NCI-H2196 (cell line): ENCODE data around the gene EDEM3.

Experiments used
- DNase-seq: peaks from one replicate; lab custom pipeline; 2025; ENCODE audit not compliant: unreplicated experiment; lab: John Stamatoyannopoulos, UW

EDEM3 gene

DNA sequence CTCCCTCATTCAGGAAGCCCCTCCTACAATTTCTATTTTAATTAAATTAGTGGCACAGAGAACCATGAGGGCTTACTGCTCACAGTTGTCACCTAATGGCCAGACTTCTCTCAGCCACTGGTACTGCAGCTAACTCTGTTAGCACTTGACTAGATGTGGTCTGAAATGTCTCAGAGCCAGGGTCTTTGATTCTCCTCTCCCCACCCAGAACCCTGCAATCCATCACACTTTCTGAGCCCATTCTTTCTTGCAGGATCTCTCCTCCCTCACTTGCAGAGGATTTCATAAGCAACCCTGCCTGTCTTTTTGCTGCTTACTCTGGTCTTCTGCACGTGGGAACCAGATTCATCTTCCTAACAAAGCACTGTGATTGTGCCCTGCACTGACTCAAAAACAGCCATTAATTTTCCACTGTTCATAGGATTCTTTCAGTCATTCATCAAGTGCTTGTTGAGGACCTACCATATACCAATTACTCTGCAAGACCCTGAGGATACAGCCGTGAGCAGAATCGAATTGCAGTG lies 108.4 kb downstream of the EDEM3 start:
- DNase-seq: no peak

DNA sequence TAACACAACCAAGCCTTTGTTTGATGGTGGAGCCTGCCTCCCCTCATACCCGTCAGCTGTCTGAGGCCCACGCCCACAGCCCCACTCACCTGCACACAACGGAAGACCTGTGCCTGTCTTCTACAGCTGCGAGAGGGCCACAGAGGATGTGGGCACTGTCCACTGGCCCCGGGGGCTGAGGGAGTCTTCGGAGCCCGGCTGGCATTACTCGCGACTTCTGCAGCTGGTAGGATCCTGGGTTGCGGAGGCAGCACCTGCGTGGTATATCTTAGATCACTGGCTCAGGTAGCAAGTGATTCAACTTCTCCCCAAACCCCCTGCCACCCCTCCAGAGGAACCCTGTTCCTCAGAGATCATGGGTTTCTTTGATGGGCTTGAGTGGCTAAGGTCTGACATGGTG lies 109.9 kb downstream of the EDEM3 start:
- DNase-seq: no peak

DNA sequence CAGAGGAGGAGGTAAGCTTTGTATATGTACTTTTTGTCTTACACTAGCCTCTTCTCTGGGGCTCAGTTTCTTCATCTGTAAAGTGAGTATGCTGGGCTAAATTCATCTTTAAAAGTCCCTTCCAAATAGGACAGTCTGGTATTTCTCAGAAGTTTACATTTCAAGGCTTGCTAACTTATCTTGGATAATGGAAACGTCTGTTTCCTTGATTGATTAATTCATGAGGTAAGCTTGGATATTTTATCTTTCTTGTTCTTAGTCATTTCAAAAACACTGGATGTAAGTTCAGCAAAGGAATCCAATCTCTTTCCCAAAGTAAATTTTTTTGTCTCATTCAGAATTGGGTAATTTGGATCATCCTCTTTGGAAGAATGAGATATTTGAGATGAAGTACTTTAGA lies 111.0 kb downstream of the EDEM3 start:
- no peak for DNase-seq

DNA sequence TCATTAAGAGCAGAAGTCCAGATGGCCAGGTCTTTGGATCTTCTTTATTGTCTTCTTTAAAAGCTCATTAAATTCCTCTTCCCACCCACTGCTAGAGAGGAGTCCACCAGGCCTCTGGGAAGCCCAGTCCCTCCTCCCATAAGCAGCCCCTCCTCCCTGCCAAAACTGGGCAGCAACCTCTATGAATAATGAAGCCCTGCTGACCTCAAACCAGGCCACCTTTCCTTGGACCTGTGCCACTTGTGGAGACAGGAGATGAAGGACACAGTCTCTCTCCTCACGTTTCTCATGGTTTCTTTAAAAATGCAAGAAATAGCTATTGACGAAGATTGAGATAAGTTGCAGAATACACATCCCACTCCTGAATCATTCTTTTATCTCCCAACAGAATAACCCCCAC lies 112.8 kb downstream of the EDEM3 start:
- DNase-seq: no peak

DNA sequence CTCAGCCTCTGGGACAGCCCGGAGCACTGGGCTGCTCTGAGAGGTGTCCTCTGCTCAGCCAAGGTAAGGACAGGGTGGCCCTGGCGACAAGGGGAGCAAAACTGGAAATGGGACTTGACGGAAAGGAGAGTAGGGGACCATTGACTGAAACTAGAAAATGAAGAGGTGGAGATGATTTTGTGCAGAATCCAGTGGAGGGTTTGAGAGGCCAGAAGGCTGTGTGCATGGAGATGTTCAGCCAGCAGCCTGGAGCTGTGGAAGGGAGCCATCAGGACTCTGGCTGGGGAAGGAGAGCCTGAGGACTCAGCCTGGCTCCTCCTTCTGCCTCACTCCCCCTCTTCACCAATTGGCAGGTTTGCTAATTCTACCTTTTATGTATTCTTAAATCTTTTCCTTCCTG lies 114.2 kb downstream of the EDEM3 start:
- no peak for DNase-seq
